GM18909 (cell line): Measurements from ENCODE around the gene ADD3.
"Not testable (repeated sequence)": the region's sequence is repeated elsewhere in the genome, so short reads cannot be mapped to it uniquely, and the experiment has no call there.

Source experiments
- ATAC-seq: cut with Tn5 transposase; IDR thresholded peaks from one replicate; pipeline ENCODE4 v1.9.1; 2021; ENCODE audit warnings: mild to moderate bottlenecking; ENCODE audit not compliant: unreplicated experiment, poor library complexity

Gene ADD3

GRCh38 chr10:109975244-109976190 is 32.3 kb upstream of the ADD3 start:
- ATAC-seq: no peak

DNA sequence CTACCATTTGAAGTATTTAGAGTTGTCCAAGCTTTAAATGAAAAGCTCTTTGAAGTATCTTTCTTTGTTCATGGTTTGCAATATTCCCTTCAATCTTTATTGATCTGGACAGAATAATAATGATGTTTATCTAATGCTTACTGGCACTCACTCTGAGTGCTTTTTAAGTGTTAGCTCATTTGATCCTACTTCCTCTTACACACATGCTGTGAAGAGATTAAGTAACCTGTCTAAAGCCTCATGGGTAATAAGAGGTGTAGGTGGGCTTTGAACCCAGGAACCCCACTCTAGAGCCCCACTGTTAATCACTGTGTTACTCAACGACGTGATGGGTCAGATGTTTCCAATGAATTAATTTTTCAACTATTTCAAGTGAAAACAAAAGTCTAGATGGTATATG is 31.1 kb upstream of the ADD3 start:
- ATAC-seq: no peak

GRCh38 chr10:109977382-109977806 is 30.4 kb upstream of the ADD3 start:
- no peak for ATAC-seq

DNA sequence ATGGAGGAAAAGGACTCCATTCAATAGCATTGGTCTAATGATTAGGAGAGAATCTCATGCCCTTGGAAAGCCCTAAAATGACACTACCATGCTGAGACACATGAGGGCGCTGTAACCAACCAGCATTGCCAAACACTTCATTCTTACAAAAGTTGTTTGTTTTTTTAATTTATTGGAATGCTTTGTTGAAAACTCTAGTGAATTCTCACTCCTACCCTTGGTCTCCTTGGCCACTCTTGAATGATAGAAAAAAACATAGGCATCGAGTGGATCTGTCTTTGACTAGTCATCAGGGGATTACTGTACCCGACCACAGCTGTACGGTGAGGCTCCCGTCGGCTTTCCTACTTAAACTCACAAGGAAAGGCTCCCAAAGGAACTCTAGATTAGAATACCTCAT is 29.3 kb upstream of the ADD3 start:
- no peak for ATAC-seq

DNA sequence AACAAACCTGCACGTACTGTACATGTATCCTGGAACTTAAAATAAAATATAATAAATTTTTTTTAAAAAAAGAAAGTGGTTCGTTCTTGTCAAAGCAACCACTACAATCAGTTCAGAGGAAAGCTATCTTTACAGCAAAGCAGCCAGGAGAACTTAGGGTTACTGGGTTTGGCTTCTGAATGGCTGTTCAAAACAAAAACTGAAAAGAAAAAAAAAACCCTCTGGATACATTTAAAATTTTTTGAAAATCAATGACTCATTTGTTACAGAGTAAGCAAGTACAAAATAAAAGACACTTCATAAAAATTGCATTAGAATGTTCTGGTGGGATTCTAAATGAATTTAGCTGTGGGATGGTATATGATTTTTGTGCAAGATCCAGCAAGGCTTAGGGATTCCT is 28.6 kb upstream of the ADD3 start:
- ATAC-seq: no peak

DNA sequence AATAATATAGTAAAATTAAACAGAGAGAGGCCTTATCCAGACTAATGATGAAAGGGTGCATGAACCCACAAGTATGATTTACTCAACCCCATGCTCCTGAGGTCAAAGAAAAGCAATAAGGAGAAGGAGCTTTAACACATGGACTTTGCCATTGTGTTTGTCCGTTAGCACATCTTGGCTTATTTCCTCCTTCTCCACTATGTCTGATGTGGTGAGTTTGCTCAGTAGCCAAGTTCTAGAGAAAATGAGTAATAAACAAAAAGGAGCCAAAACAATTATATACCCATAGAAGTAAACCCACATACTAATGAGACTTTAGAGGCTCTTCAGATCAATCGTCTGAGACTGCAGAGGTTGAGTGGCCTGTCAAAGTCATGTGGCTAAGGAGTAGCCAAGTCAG is 26.1 kb upstream of the ADD3 start:
- no peak for ATAC-seq

- ATAC-seq: no peak
These were observed 25.7 kb upstream of the ADD3 start for GRCh38 chr10:109982123-109982522.

GRCh38 chr10:109982812-109983211 is 25.0 kb upstream of the ADD3 start:
- no peak for ATAC-seq

- ATAC-seq: no peak
These were observed 23.8 kb upstream of the ADD3 start for GRCh38 chr10:109984013-109984412.

- not testable (repeated sequence) for ATAC-seq
These were observed 22.0 kb upstream of the ADD3 start for GRCh38 chr10:109985768-109986167.

DNA sequence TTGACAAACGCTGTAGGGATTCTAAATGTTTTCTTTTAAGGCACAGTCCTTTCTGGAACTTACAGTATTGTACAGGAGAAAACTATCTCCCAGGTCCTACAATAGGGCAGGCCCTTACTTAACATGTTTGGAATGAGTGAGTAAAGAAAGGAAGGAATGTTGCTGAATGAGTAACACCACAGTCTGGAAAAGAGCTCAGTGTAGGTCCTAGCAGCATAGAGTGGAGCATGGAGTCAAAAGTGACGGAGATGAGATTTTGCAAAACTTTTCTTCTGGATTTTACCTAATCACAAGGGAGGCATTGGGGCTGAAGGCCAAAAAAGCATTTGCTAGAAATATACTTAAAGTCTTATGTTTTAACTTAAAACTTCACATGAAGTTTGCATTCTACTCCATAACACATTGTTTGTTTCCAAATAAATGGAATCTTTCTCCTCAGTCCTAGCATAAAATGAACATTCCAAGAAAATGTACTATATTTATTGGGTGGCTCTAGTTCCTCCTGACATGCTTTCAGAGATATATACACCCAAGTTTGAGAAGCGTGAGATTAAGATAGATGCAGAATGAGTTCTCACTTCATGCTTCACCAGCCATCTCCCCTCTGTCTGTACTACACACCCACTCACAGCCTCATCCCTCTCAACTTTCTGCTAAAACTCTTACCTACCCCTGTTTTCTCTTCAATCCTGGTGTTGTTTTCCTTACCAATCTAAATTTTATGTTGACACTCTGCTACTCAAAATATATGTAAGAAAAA is 20.2 kb upstream of the ADD3 start:
- ATAC-seq: no peak

- no peak for ATAC-seq
These were observed 19.6 kb upstream of the ADD3 start for GRCh38 chr10:109988212-109988596.

- ATAC-seq: no peak
These were observed 16.4 kb upstream of the ADD3 start for GRCh38 chr10:109991266-109991855.

DNA sequence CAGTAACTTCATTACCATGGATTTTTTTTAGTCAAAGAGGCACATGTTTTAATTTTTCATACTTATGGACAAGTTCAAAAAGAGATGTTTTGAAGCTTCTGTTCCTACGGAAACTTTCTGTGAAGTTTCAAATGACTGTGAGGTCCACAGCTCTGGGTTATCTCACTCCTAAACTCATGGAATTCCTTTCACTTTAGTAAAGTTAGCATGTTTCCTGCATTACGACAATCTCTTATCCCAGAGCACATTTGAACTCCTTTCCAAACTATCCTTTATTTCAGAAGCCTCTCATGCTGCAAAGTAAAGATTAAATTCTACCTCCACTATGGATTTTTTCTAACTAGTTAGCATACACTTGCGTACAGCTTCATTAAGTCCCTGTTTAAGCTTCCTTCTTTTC is 15.3 kb upstream of the ADD3 start:
- no peak for ATAC-seq

- no peak for ATAC-seq
These were observed 14.0 kb upstream of the ADD3 start for GRCh38 chr10:109993551-109994330.

DNA sequence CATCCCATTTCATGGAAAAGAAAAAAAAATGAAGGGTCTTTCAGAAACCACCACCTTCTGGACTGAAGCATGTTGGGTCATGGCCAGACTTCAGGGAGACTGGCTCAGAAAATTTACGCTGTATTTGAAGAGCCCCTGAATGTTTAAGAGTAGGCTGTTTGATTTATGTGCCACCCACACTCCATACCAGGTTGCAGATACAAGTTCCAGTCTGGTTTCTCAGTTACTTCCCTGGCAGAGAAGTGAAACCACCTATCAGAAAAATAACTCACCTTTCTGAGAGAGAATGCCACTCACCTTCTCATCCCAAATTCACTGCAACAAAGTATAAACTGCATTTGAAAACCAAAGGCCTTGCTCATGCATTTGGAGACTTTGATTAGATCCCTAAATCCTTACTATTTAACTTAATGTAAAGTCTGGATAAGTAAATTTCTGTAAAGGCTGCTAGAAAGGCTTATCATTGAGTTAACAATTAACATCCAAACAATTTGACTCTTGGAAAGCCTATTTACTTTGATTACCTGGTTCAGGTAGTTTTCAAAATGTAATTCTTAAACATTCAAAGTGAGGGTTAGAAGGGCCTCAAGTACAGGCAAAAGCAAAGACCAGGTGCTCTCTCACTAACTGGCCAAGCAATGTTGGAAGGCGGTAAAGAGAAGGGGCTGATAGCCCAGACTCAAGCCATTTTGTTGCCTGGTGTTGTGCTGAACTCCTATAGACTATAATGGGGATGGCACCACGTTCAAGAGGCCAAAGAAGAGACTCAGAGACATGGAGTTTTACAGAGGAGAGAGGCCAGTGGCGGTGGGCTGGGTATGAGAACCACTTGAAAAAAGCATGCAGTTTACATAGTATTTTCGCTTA is 12.8 kb upstream of the ADD3 start:
- ATAC-seq: no peak

DNA sequence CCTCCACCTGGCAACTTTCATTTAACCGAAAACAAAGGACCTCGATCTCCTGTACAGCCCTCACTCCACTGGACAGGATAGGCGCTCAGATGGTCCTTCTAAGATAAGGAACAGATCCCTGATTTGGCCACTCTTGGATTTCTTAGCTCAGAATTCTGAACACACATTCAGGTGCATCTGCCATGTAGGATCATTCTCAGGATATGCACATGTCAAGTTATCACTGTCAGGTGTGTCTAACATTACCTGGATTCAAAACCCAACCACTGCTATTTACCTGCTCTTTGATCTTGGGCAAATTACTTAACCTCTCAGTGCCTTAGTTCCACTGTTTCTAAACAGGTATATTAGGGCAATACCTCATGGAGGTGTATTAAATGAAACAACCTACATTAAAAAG is 12.2 kb upstream of the ADD3 start:
- no peak for ATAC-seq

DNA sequence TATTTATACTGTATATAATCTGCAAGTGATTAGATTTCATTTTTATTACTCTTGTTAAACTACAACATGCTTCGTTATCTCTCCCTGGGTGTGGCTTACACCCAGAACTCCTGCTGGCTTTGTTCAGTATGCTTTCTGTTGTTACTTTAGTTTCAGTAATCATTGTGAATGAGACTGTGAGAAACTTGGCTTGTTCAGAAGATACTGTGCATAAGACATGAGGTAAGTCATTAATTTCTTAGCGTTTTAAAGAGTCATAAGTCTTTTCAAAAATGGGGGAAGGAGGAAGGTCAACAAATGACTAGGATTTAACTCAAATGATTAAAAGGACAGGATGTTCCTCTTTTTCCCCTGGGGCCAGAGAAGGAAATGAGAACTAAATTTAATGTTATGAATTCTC is 11.6 kb upstream of the ADD3 start:
- ATAC-seq: peak; percentile 82

DNA sequence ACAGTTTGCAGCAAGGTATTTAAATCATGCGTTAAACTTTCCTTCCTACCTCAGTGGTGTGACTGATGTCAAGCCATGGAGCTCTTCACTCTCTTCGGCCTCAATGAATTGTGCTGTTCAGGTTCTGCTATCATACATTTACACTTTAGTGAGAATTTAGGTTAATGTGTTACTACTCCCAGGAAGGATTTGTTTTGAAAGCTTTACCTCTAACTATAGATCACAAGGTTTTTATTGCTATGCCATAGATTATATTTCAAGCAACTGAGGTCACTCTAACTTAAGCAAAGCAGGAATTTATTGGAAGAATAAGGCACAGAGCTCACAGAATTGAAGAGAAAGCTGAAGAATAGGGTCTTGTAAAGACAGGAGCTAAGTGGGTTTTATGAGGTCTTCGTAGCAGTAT is 11.0 kb upstream of the ADD3 start:
- ATAC-seq: peak; percentile 39
